Renal cortex interstitium (tissue), 11 donors: ENCODE results near the gene CNTNAP1. TPM values are rescaled to one million over a fixed set of nuclear protein-coding genes. Genes with fewer than 3 reads are reported as not detected.

Source experiments
- DNase-seq, 11 donors: peaks; one replicate each; pipeline ENCODE4 v3.0.0-alpha.2; 2013; ENCODE audit warnings: low read depth in 9 of 11, low spot score in 4 of 11; ENCODE audit errors: extremely low read depth in 1 of 11
- polyA plus RNA-seq, 3 donors: library from polyadenylated mRNA; unstranded; fragments of 120-200 nt; gene quantifications; one replicate each; pipeline ENCODE4 v1.2.1, GENCODE V29; 2013; ENCODE audit not compliant: insufficient read length in 3 of 3

The CNTNAP1 gene
- polyA plus RNA-seq, 3 donors, result 6.7 to 8.9 (median 8.7) TPM

- DNase-seq, result peak in 6 of 11 donors; percentile 66 to 76 (median 74)
Observed at GRCh38 chr17:42679492-42680330, 2.6 kb upstream of the CNTNAP1 start.

DNA sequence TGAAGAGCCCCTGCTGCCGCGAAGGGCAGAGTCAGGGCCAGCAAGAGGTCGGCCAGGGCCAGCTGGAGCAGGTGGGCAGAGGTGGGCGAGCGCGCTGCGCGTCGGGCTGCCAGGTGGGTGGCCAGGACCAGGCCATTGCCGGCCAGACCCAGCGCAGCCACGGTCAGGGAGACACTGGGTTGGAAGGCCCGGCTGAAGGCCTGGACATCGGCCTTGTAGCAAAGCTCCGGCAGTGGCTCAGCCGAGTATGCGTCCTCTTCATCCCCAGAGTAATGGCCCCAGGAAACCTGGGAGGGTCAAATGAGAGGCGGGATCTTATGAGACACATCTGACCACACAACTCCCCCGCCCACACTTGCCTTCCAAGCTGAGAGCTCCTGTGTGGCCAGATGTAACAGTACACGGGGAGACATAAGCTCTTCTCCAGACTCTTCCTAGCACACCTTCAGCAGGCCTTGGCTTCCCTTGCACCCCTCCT, 2.0 kb upstream of the CNTNAP1 start:
- DNase-seq, result no peak

DNA sequence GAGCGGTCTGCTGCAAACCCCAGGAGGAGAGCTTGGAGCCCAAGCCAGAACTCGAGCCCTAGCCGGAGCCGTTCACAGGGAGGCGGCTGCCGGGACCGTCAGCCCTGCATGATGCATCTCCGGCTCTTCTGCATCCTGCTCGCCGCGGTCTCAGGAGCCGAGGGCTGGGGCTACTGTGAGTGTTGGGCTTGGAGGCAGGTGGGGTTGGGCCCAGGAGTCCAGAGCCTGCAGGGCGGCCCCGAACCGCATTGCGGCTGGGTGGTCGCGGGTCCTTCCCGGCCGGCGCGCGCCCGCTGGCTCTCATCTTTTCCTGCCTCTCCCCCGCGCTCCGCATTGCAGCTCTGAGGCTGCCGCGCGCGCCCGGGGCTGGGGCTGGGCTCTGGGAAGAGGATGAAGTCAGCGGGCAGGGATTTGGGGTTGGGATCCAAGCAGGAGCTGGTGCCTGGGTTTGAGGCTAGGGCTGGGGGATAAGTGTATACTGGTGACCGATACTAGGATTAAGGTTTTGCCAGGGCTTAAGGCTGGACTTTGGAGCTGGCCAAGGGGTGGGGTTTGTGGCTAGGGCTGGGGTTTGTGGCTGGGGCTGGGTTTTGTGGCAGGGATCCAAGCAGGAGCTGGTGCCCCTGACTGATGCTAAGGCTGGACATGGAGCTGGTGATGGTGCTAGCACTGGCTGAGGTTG, 532 bp downstream of the CNTNAP1 start:
- peak in 2 of 11 donors; percentile 69 to 70 for DNase-seq

- DNase-seq, result no peak
Observed at GRCh38 chr17:42683407-42684034, 1.2 kb downstream of the CNTNAP1 start.

DNA sequence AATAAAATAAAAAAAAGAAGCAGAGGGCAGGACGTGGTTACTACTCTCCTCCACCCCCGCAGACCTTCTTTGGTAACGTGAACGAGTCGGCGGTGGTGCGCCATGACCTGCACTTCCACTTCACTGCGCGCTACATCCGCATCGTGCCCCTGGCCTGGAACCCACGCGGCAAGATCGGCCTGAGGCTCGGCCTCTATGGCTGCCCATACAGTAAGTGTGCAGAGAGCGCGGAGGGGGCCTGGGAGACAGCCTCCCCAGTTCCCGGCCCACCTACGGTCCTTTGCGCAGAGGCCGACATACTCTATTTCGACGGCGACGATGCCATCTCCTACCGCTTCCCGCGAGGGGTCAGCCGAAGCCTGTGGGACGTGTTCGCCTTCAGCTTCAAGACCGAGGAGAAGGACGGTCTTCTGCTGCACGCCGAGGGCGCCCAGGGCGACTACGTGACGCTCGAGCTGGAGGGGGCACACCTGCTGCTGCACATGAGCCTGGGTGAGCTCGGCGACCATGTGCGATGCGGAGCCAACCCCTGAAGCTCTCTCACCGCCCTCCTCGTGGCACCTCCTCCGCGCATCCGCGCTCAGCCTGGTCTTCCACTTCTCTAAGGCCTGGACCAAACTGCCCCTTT, 2.7 kb downstream of the CNTNAP1 start:
- no peak for DNase-seq

- no peak for DNase-seq
Observed at GRCh38 chr17:42685831-42686230, 3.5 kb downstream of the CNTNAP1 start.

DNA sequence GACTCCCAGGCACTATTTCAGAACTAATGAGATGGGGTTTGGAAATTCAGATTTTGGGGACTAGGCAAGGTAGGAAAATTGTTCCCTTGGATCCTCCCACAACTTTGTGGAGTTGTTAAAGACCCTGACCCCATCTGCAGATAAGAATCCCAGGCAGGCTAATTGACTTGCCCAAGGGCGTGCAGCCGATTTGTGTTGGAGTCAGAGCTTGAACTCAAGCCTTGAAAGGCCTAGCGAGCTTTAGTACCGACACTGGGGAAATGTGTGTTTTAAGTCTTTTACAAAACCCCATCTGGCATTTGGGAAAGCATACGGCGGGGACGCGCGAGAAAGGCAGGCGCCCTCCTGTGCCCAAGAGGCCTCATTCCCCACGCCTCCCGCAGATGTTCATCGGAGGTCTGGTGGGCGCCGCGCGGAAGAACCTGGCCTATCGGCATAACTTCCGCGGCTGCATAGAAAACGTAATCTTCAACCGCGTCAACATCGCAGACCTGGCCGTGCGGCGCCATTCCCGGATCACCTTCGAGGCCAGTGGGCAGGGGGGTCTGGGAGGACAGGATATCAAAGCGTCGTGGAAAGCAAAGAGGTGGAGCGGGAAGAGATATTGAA, 4.3 kb downstream of the CNTNAP1 start:
- no peak for DNase-seq

GRCh38 chr17:42687707-42688320, 5.5 kb downstream of the CNTNAP1 start:
- DNase-seq, result no peak

GRCh38 chr17:42690596-42690995, 8.3 kb downstream of the CNTNAP1 start:
- no peak for DNase-seq

DNA sequence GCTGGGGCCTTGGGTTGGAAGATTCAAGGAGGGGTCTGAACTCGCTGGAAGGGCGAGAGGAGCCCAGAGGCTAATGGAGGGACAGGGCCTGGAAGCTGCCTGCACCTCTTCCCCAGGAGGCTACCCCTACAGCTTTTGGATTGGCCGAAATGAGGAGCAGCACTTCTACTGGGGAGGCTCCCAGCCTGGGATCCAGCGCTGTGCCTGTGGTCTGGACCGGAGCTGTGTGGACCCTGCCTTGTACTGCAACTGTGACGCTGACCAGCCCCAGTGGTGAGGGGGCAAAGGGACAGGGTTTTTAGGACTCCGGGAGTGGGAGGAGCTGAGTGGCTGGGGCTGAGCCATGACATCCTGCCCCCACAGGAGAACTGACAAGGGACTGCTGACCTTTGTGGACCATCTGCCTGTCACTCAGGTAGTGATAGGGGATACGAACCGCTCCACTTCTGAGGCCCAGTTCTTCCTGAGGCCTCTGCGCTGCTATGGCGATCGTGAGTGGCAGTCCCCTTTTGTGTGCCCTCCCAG, 8.8 kb downstream of the CNTNAP1 start:
- no peak for DNase-seq

- DNase-seq, result no peak
Observed at GRCh38 chr17:42692489-42692888, 10.2 kb downstream of the CNTNAP1 start.

DNA sequence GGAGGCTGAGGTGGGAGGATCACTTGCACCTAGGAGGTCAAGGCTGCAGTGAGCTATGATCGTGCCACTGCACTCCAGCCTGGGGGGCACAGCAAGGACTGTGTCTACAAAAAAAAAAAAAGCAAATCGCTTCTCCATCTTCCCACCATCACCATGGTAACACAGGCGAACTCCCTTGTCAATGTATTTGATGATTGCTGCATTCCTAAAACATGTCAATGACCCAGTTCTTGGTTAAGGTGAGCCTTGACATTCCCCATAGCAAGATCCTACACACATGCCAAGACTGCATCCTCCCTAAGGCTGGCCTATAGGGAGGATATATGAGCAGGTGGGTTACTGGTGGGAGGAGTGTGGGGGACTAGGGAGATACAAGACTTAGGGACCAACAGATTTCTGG, 12.2 kb downstream of the CNTNAP1 start:
- DNase-seq, result no peak

DNA sequence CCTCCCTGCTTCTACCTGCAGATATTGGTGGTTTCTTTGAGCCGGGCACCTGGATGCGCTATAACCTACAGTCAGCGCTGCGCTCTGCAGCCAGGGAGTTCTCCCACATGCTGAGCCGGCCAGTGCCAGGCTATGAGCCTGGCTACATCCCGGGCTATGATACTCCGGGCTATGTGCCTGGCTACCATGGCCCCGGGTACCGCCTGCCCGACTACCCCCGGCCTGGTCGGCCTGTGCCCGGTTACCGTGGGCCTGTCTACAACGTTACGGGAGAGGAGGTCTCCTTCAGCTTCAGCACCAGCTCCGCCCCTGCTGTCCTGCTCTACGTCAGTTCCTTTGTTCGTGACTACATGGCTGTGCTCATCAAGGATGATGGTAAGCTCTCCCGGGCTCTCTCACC, 13.2 kb downstream of the CNTNAP1 start:
- DNase-seq, result no peak

- no peak for DNase-seq
Observed at GRCh38 chr17:42697108-42697811, 14.9 kb downstream of the CNTNAP1 start.

DNA sequence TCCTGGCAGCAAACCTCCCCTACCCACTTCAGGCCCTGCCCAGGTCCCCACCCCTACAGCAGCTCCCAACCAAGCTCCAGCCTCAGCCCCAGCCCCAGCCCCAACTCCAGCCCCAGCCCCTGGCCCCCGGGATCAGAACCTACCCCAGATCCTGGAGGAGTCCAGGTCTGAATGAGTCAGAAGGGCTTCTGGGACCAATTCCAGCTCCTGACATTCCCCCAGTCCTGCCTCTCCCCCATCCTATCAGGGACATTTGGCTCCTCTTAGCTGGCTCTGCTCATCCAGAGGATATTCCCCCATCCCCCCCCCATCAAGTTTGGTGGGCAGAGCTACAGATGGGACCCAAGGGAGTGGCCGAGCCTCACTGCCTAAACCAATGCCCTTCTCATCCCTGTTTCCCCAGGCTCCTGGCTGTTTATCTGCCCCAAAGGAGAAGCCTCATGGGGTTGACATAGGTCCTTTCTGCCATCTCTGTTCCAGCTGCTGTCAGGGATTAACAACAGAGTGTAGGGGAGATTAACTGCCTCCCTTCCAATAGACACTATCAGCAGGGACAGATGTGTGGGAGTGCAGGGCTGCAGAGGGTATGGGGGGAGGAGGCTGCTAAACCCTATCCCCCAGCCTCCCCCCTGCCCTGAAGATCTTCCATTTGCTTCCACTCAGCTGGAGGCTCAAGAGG, 16.5 kb downstream of the CNTNAP1 start:
- DNase-seq, result no peak

DNA sequence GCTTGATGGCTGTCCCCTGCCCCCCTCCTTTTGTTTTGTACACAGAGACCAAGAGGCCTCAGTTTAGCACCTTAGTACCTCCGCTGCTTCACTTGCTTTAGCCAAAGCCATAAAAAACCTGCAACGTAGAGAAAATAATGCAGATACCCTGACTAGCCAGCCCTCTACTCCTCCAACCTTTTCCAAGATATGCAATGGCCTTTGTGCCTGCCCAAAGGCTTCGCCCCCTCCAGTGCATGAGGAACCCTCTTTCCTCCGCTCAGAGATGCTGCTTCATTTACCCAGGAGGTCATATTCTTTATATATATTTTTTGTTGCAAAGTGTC, 17.0 kb downstream of the CNTNAP1 start:
- DNase-seq, result no peak

DNA sequence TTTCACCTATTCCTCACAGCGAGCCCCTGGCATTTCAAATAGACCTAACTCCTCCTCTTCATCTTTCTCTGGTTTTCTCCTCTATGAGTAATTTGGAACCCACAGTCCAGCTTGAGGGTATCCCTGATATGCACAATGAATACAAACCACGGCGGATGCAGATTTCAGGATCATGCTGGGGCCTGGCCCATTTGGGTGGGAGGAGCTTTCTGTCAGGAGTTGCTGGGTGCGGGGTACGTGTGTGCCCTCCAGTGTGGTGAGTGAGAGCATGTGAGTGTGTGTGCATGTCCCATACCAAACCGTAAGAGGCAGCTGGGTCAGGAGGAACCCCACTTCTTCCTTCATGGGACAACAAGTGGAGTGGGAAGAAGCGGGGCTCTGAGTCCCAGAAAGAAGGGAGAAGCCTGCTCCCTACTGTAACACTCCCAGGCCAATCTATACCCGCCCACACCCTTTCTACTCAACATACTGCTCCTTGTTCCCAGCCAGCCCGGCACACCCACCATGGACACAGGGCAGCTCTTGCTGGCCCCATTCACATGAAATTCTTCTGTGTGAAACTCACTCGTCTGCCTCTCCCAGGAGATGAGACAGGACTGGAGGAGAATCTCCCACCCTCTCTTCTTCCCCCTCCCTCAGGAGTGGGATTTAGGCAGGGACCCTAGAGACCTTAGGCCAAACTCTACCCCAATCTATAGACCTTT, 18.4 kb downstream of the CNTNAP1 start:
- no peak for DNase-seq
